ENCODE results near the gene ANTXR1.

ANTXR1 gene

GRCh38 chr2:69055688-69056470 is 42.9 kb downstream of the ANTXR1 start:
- H3K9me3 ChIP-seq (ENCODE audit: insufficient read depth, low read depth, low read length): no peaks in the 10 kb centered on the region
- no peaks in the 10 kb centered on the region for H3K4me1 ChIP-seq (ENCODE audit: insufficient read depth, low read length, poor library complexity, severe bottlenecking)
- TF ChIP-seq EZH2phosphoT487 (IDR thresholded peaks at IDR 0.05; ENCODE audit: borderline replicate concordance): no peak
- TF ChIP-seq CTCF (conservative IDR thresholded peaks at IDR 0.05; ENCODE audit: low read length): no peak
- H4K20me1 ChIP-seq (ENCODE audit: insufficient read depth, low read length, poor library complexity, severe bottlenecking): no peaks in the 10 kb centered on the region
- no peaks in the 10 kb centered on the region for H3K9me2 ChIP-seq (replicated peaks; ENCODE audit: low read depth, low read length)
- H3F3A ChIP-seq (ENCODE audit: low read depth): no peaks in the 10 kb centered on the region
- H3K9ac ChIP-seq (ENCODE audit: low read depth, low read length, poor library complexity, severe bottlenecking): no peak overlapping the region
- no peak overlapping the region for H3K4me2 ChIP-seq (ENCODE audit: low read depth, low read length, poor library complexity, severe bottlenecking)
- no peak overlapping the region for H3K4me3 ChIP-seq (ENCODE audit: low read length, poor library complexity, severe bottlenecking)
- no peaks in the 10 kb centered on the region for H3K27me3 ChIP-seq (ENCODE audit: insufficient read depth, low read length, poor library complexity, severe bottlenecking)
- H2AFZ ChIP-seq (ENCODE audit: low read length): no peak overlapping the region
- H3K36me3 ChIP-seq (ENCODE audit: insufficient read depth, low read length): no peaks in the 10 kb centered on the region
- H3K79me2 ChIP-seq (ENCODE audit: insufficient read depth, low read length): no peaks in the 10 kb centered on the region

GRCh38 chr2:69057660-69058059 is 44.7 kb downstream of the ANTXR1 start:
- Histone ChIP-seq H3K4me2 (ENCODE audit: low read depth, low read length, poor library complexity, severe bottlenecking) (no peak overlapping the region), H3K9me3 (ENCODE audit: insufficient read depth, low read depth, low read length) (no peaks in the 10 kb centered on the region), H3K79me2 (ENCODE audit: insufficient read depth, low read length) (no peaks in the 10 kb centered on the region)

GRCh38 chr2:69059731-69060290 is 46.8 kb downstream of the ANTXR1 start:
- no peak overlapping the region for H3K9ac ChIP-seq (ENCODE audit: low read depth, low read length, poor library complexity, severe bottlenecking)
- TF ChIP-seq EZH2phosphoT487 (IDR thresholded peaks at IDR 0.05; ENCODE audit: borderline replicate concordance) (no peak), CTCF (conservative IDR thresholded peaks at IDR 0.05; ENCODE audit: low read length) (no peak)
- no peaks in the 10 kb centered on the region for H3F3A ChIP-seq (ENCODE audit: low read depth)
- H3K27me3 ChIP-seq (ENCODE audit: insufficient read depth, low read length, poor library complexity, severe bottlenecking): no peaks in the 10 kb centered on the region
- H3K36me3 ChIP-seq (ENCODE audit: insufficient read depth, low read length): 0 out of 2 replicates have a peak, but pooled peaks cover 3% of the 10 kb centered on the region
- no peaks in the 10 kb centered on the region for H3K79me2 ChIP-seq (ENCODE audit: insufficient read depth, low read length)
- H3K9me3 ChIP-seq (ENCODE audit: insufficient read depth, low read depth, low read length): 0 out of 2 replicates have a peak, but pooled peaks cover 4% of the 10 kb centered on the region
- no peaks in the 10 kb centered on the region for H4K20me1 ChIP-seq (ENCODE audit: insufficient read depth, low read length, poor library complexity, severe bottlenecking)
- H2AFZ ChIP-seq (ENCODE audit: low read length): no peak overlapping the region
- H3K9me2 ChIP-seq (replicated peaks; ENCODE audit: low read depth, low read length): no peaks in the 10 kb centered on the region
- H3K4me2 ChIP-seq (ENCODE audit: low read depth, low read length, poor library complexity, severe bottlenecking): no peak overlapping the region
- no peaks in the 10 kb centered on the region for H3K4me1 ChIP-seq (ENCODE audit: insufficient read depth, low read length, poor library complexity, severe bottlenecking)
- H3K4me3 ChIP-seq (ENCODE audit: low read length, poor library complexity, severe bottlenecking): no peak overlapping the region

More at GRCh38 chr2:69057660-69058059, 44.7 kb downstream of the ANTXR1 start:
- Histone ChIP-seq H3K9ac (ENCODE audit: low read depth, low read length, poor library complexity, severe bottlenecking) (no peak overlapping the region), H3F3A (ENCODE audit: low read depth) (no peaks in the 10 kb centered on the region), H3K36me3 (ENCODE audit: insufficient read depth, low read length) (no peaks in the 10 kb centered on the region), H3K4me3 (ENCODE audit: low read length, poor library complexity, severe bottlenecking) (no peak overlapping the region), H2AFZ (ENCODE audit: low read length) (no peak overlapping the region), H3K9me2 (replicated peaks; ENCODE audit: low read depth, low read length) (no peaks in the 10 kb centered on the region), H3K4me1 (ENCODE audit: insufficient read depth, low read length, poor library complexity, severe bottlenecking) (no peaks in the 10 kb centered on the region), H3K27me3 (ENCODE audit: insufficient read depth, low read length, poor library complexity, severe bottlenecking) (no peaks in the 10 kb centered on the region), H4K20me1 (ENCODE audit: insufficient read depth, low read length, poor library complexity, severe bottlenecking) (no peaks in the 10 kb centered on the region)
- TF ChIP-seq EZH2phosphoT487 (IDR thresholded peaks at IDR 0.05; ENCODE audit: borderline replicate concordance) (no peak), CTCF (conservative IDR thresholded peaks at IDR 0.05; ENCODE audit: low read length) (no peak)
